GM11168 (cell line): Measurements from ENCODE around the gene PDE6G.
"Not testable (repeated sequence)": the region's sequence is repeated elsewhere in the genome, so short reads cannot be mapped to it uniquely, and the experiment has no call there.

Experiments used
- in situ Hi-C: fragments of 300-500 bp; cut with MboI; formaldehyde crosslinking; loops from one replicate; pipeline ENCODE4 v1.12.0; 2022; ENCODE audit warnings: low sequenced_read_pairs; ENCODE audit not compliant: unreplicated experiment

PDE6G gene

GRCh38 chr17:81688616-81689015 is 32.3 kb upstream of the PDE6G start:
- in situ Hi-C loops: no loop called here

- in situ Hi-C loops: no loop called here
Measured at GRCh38 chr17:81687770-81688541, 31.6 kb upstream of the PDE6G start.

- in situ Hi-C loops: no loop called here
Measured at GRCh38 chr17:81686614-81687013, 30.3 kb upstream of the PDE6G start.

- in situ Hi-C loops: no loop called here
Measured at GRCh38 chr17:81685108-81685507, 28.8 kb upstream of the PDE6G start.

- in situ Hi-C loops: no loop called here
Measured at GRCh38 chr17:81684442-81684911, 28.1 kb upstream of the PDE6G start.

GRCh38 chr17:81683584-81684441 is 27.5 kb upstream of the PDE6G start, which contains the start of the genes ARL16 and HGS:
TSS of gene ARL16 (minus strand) at chr17:81683797. CDS start at chr17:81683753, 44 bp downstream.
TSS of gene HGS (plus strand) at chr17:81684011. CDS start at chr17:81684067, 56 bp downstream.
- in situ Hi-C loops: no loop called here

GRCh38 chr17:81683208-81683583 is 26.9 kb upstream of the PDE6G start:
- in situ Hi-C loops: no loop called here

- in situ Hi-C loops: no loop called here
Measured at GRCh38 chr17:81682565-81683207, 26.3 kb upstream of the PDE6G start.

- in situ Hi-C loops: no loop called here
Measured at GRCh38 chr17:81681672-81682071, 25.3 kb upstream of the PDE6G start.

GRCh38 chr17:81680150-81680549 is 23.8 kb upstream of the PDE6G start:
- in situ Hi-C loops: no loop called here

GRCh38 chr17:81676906-81677305 is 20.6 kb upstream of the PDE6G start:
- in situ Hi-C loops: no loop called here

- in situ Hi-C loops: not testable (repeated sequence)
Measured at GRCh38 chr17:81675515-81676221, 19.3 kb upstream of the PDE6G start.

- in situ Hi-C loops: no loop called here
Measured at GRCh38 chr17:81673561-81674258, 17.4 kb upstream of the PDE6G start.

- in situ Hi-C loops: no loop called here
Measured at GRCh38 chr17:81672954-81673353, 16.6 kb upstream of the PDE6G start.

GRCh38 chr17:81672504-81672903 is 16.2 kb upstream of the PDE6G start:
- in situ Hi-C loops: no loop called here

GRCh38 chr17:81667754-81668153 is 11.4 kb upstream of the PDE6G start:
- in situ Hi-C loops: no loop called here

GRCh38 chr17:81666342-81667191 is 10.2 kb upstream of the PDE6G start, which contains the start of the genes CCDC137 and OXLD1:
TSS of gene CCDC137 (plus strand) at chr17:81666737. CDS start at chr17:81666767, 30 bp downstream.
TSS of gene OXLD1 (minus strand) at chr17:81666605. CDS start at chr17:81666577, 28 bp downstream.
- in situ Hi-C loops: no loop called here

GRCh38 chr17:81666092-81666341 is 9.7 kb upstream of the PDE6G start:
- in situ Hi-C loops: no loop called here
